GM18502 (cell line): ENCODE results near the gene PAK5.

ENCODE experiments used
- ATAC-seq: cut with Tn5 transposase; IDR thresholded peaks from one replicate; pipeline ENCODE4 v1.9.1; 2021; ENCODE audit warnings: mild to moderate bottlenecking; ENCODE audit not compliant: unreplicated experiment, poor library complexity

PAK5 gene

GRCh38 chr20:9506280-9506821, 332.5 kb downstream of the PAK5 start:
- no peak for ATAC-seq

GRCh38 chr20:9503526-9504245, 335.2 kb downstream of the PAK5 start:
- no peak for ATAC-seq

- no peak for ATAC-seq
These were observed 337.4 kb downstream of the PAK5 start for GRCh38 chr20:9501473-9501872.

- ATAC-seq = peak; percentile 84
These were observed 338.8 kb downstream of the PAK5 start for GRCh38 chr20:9500121-9500520.

- no peak for ATAC-seq
These were observed 339.6 kb downstream of the PAK5 start for GRCh38 chr20:9499126-9499899.

- ATAC-seq = no peak
These were observed 340.6 kb downstream of the PAK5 start for GRCh38 chr20:9498322-9498721.

- ATAC-seq = no peak
These were observed 342.7 kb downstream of the PAK5 start for GRCh38 chr20:9496155-9496554.

- no peak for ATAC-seq
These were observed 343.2 kb downstream of the PAK5 start for GRCh38 chr20:9495701-9496100.

- ATAC-seq = no peak
These were observed 345.1 kb downstream of the PAK5 start for GRCh38 chr20:9493803-9494202.

- no peak for ATAC-seq
These were observed 346.8 kb downstream of the PAK5 start for GRCh38 chr20:9492067-9492466.

- ATAC-seq = no peak
These were observed 347.6 kb downstream of the PAK5 start for GRCh38 chr20:9491324-9491723.

GRCh38 chr20:9490631-9491030, 348.2 kb downstream of the PAK5 start:
- ATAC-seq = no peak

GRCh38 chr20:9490161-9490560, 348.7 kb downstream of the PAK5 start:
- ATAC-seq = no peak

GRCh38 chr20:9488063-9488462, 350.8 kb downstream of the PAK5 start:
- no peak for ATAC-seq
